Gastroesophageal sphincter (tissue), 3 donors: ENCODE results near the gene PTPRF.

Source experiments
- CTCF ChIP-seq, 4 experiments: fragments of 200-600 bp in 2 of 4; fragments of 450-650 bp in 2 of 4; sonication (generic) in 1 of 4; IDR thresholded peaks; one replicate each; pipeline ENCODE4 v1.5.1; 2017 to 2019; ENCODE audit warnings: antibody characterized with exemption in 4 of 4, mild to moderate bottlenecking in 2 of 4, moderate library complexity in 2 of 4
- EP300 ChIP-seq: sonication (generic); formaldehyde crosslinking; IDR thresholded peaks from one replicate; pipeline ENCODE4 v1.6.1; 2017; ENCODE audit warnings: antibody characterized with exemption, mild to moderate bottlenecking
- POLR2A ChIP-seq, 2 donors: fragments of 450-650 bp; IDR thresholded peaks; one replicate each; pipeline ENCODE4 v1.6.1; 2017; ENCODE audit warnings: antibody characterized with exemption in 2 of 2, mild to moderate bottlenecking in 2 of 2, moderate library complexity in 1 of 2

DNA sequence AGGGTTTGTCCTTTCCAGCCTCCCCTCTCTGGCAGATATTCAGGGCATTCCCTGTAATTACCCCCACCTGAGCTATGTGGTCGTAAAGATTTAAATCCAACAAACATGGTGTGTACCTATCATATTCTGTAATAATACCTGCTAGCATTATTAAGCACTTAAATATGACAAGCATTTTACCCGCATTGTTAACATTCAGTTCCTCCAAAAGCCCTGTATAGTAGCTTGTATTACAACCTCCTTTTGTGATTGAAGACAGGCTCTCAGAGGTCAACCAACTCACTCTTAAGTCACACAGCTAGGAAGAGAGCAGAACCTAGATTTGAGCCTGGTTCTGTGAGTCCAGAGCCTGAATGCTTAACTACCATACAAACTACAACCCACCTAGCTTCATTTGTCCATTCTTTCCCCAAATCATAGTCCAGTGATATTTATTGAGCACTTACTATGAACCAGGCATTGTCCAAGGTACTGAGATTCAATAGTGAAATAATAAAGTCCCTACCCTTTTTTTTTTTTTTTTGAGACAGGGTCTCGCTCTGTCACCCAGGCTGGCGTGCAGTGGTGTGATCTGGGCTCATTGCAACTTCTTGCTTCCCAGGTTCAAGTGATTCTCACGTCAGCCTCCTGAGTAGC, 105.4 kb downstream of the PTPRF start:
- TF ChIP-seq CTCF (IDR thresholded peaks at IDR 0.05) (no peak), POLR2A (IDR thresholded peaks at IDR 0.05) (no peak), EP300 (no peak)
